ENCODE measurements around the gene TNNT1. TPM values are rescaled to one million over a fixed set of nuclear protein-coding genes. Genes with fewer than 3 reads are reported as not detected.

TNNT1 gene
- total and polyA plus RNA-seq, 12 donors: 0.36 to 11.1 (median 0.90) TPM; not detected in 4

DNA sequence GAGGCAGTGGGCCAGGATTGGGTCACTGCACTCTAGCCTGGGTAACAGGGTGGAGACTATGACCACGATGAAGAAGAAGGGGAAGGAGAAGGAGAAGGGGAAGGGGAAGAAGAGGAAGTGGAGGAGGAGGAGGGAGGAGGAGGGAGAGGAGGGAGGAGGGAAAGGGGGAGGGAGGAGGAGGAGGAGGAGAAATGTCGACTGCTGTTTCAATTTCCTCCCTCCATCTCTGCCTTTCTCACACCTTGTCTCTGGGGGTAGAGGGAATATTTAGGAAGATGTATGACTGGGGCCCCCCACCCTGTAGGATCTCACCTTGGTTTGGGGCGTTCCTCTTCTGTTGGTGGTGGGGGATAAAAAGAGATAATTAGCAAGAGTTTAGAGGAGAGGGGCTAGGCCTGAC lies 3.8 kb downstream of the TNNT1 start:
- TF ChIP-seq, protein P1, sequence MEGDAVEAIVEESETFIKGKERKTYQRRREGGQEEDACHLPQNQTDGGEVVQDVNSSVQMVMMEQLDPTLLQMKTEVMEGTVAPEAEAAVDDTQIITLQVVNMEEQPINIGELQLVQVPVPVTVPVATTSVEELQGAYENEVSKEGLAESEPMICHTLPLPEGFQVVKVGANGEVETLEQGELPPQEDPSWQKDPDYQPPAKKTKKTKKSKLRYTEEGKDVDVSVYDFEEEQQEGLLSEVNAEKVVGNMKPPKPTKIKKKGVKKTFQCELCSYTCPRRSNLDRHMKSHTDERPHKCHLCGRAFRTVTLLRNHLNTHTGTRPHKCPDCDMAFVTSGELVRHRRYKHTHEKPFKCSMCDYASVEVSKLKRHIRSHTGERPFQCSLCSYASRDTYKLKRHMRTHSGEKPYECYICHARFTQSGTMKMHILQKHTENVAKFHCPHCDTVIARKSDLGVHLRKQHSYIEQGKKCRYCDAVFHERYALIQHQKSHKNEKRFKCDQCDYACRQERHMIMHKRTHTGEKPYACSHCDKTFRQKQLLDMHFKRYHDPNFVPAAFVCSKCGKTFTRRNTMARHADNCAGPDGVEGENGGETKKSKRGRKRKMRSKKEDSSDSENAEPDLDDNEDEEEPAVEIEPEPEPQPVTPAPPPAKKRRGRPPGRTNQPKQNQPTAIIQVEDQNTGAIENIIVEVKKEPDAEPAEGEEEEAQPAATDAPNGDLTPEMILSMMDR (IDR thresholded peaks at IDR 0.05): no peak
- TF ChIP-seq POLR2A (IDR thresholded peaks at IDR 0.05): no peak
- no peak overlapping the region for H3K4me3 ChIP-seq
- H3K36me3 ChIP-seq (replicated peaks in 1 of 2): no peaks in the 10 kb centered on the region
- H3K27me3 ChIP-seq: peaks cover 45% of the 10 kb centered on the region
- H3K27ac ChIP-seq: no peak overlapping the region
- intact Hi-C loops (cut with DNase I): loop anchor here in 1 of 2 donors (10.0 kb wide), 2 partner anchors 270 to 360 kb away; no protein-coding TSS in a partner anchor
- no peak for DNase-seq
- WGBS, 4 donors: 9 to 30% (median 16%) methylated on average over 3 of the region's 3 CpGs
- H3K4me1 ChIP-seq (replicated peaks in 1 of 2): peaks cover 0 to 9% of the 10 kb centered on the region in 2 donors
- no peaks in the 10 kb centered on the region for H3K9me3 ChIP-seq (replicated peaks in 1 of 3)

DNA sequence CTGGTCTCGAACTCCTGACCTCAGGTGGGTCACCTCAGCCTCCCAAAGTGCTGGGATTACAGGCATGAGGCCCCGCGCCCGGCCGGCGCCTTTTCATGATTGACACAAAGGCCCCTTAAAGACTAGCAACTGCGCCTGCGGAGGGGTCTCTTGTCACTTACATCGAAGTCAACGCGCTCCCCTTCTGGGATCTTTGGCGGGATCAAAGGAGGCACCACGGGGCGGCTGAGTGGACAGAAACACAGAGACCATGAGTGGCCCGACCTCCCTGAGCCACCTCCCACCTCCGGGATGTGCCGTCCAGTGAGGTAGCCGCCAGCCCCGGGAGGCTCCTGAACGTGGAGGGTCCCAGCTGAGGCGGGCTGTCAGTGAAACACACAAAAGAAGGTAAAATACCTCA lies 7.3 kb downstream of the TNNT1 start:
- peaks cover 47% of the 10 kb centered on the region for H3K27me3 ChIP-seq
- 14 to 26% (median 19%) methylated on average over 12 to 21 of the region's 21 CpGs for WGBS, 4 donors
- no peaks in the 10 kb centered on the region for H3K9me3 ChIP-seq (replicated peaks in 1 of 3)
- TF ChIP-seq POLR2A (IDR thresholded peaks at IDR 0.05): no peak
- TF ChIP-seq, protein P1 (IDR thresholded peaks at IDR 0.05): no peak
- no peak for DNase-seq
- intact Hi-C loops (cut with DNase I): loop anchor here (5.0 to 10.0 kb wide), 3 partner anchors 273 to 363 kb away; no protein-coding TSS in a partner anchor
- no peaks in the 10 kb centered on the region for H3K36me3 ChIP-seq (replicated peaks in 1 of 2)
- H3K4me3 ChIP-seq: no peak overlapping the region
- H3K27ac ChIP-seq: no peak overlapping the region
- peaks cover 0 to 9% of the 10 kb centered on the region in 2 donors for H3K4me1 ChIP-seq (replicated peaks in 1 of 2)

DNA sequence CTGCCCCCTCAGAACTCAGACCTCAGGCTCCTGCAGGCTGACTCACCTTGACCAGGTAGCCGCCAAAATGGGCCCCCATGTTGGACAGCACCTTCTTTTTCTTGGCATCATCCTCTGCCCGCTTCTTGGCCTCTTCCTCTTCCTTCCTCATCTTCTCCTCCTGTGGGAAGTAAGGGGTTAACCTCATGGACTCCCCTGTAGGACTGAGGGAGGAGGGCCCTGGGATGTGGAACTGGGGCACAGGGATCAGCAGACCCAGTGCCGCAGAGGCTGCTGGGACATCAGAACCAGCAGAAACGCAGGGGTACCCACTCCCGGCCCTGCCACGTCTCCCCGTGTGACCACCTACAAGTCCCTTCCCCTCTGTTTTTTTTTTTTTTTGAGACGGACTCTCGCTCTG lies 11.1 kb downstream of the TNNT1 start:
- DNase-seq: no peak
- peaks cover 0 to 9% of the 10 kb centered on the region in 2 donors for H3K4me1 ChIP-seq (replicated peaks in 1 of 2)
- no peak overlapping the region for H3K4me3 ChIP-seq
- no peaks in the 10 kb centered on the region for H3K9me3 ChIP-seq (replicated peaks in 1 of 3)
- WGBS, 4 donors: 58 to 68% (median 62%) methylated on average over 9 of the region's 9 CpGs
- H3K36me3 ChIP-seq (replicated peaks in 1 of 2): no peaks in the 10 kb centered on the region
- intact Hi-C loops (cut with DNase I): loop anchor here in 1 of 2 donors (5.0 kb wide), 1 partner anchor 369 kb away; no protein-coding TSS in a partner anchor
- no peak for TF ChIP-seq POLR2A (IDR thresholded peaks at IDR 0.05)
- TF ChIP-seq, protein P1 (IDR thresholded peaks at IDR 0.05): no peak
- H3K27me3 ChIP-seq: peaks cover 37% of the 10 kb centered on the region
- no peak overlapping the region for H3K27ac ChIP-seq

DNA sequence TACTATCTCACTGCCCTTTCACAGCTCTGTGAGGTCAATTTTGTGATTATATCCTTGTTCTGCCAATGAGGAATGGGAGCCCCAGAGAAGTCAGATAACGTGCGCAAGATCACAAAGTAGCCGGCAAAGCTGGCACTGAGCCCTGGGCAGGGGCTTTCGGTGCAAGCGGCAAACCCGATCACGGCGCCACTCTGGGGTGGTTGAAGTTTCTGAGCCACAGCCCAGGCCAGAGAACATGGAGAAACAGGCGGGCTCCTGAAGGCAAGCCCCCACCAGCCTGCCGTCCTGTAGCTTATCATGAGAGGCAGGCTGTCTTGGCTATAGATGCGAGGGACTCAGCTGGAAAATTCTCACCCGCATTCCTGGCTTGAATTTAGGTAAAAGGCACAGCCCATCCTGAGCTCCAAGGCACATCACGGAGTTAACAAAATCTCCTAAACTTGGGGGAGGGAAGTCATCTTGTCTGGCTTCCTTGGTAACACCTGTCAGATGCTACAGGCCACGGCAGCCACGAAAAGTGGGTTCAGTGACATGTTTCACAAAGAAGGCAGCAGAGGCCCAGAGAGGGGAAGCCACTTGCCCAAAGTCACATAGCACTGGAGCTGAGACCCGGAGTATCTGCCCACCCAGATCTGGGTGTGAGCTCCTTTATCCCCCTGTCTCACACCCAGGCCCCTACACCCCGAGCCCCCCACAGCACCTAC lies 12.5 kb downstream of the TNNT1 start:
- TF ChIP-seq POLR2A (IDR thresholded peaks at IDR 0.05): no peak
- TF ChIP-seq, protein P1 (IDR thresholded peaks at IDR 0.05): no peak
- H3K4me3 ChIP-seq: no peak overlapping the region
- intact Hi-C loops (cut with DNase I): loop anchor here in 1 of 2 donors (5.0 kb wide), 1 partner anchor 371 kb away; no protein-coding TSS in a partner anchor
- no peak overlapping the region for H3K27ac ChIP-seq
- peaks cover 0 to 5% of the 10 kb centered on the region in 2 donors for H3K4me1 ChIP-seq (replicated peaks in 1 of 2)
- 54 to 81% (median 78%) methylated on average over 6 to 17 of the region's 17 CpGs for WGBS, 4 donors
- peaks cover 25% of the 10 kb centered on the region for H3K27me3 ChIP-seq
- H3K9me3 ChIP-seq (replicated peaks in 1 of 3): no peaks in the 10 kb centered on the region
- no peak for DNase-seq
- H3K36me3 ChIP-seq (replicated peaks in 1 of 2): no peaks in the 10 kb centered on the region

All from adrenal gland (tissue), 12 donors.